HCT116 (cell line): ENCODE data around the gene GSK3A. TPM values are rescaled to one million over a fixed set of nuclear protein-coding genes. Genes with fewer than 3 reads are reported as not detected.

Experiments
- ATAC-seq: fragments of 200-7000 bp; cut with Tn5 transposase; 2 replicates; pipeline ENCODE4 v1.9.1; 2020; ENCODE audit warnings: mild to moderate bottlenecking, moderate library complexity
- BruUV-seq: library from RNA; stranded (reverse); fragments of 400-500 nt; replicated peaks from 2 replicates; lab custom pipeline; 2021; lab: Mats Ljungman, UMichigan
- CTCF ChIA-PET: fragments of 300-600 bp; sonication (Branson Sonifier 250); formaldehyde crosslinking; loops from one replicate; lab custom pipeline; 2021; ENCODE audit warnings: antibody characterized with exemption; lab: Charles Lee
- POLR2A ChIA-PET: fragments of 300-600, 350-600 bp; sonication (Branson Sonifier 250); formaldehyde crosslinking; loops from one replicate; lab custom pipeline; 2021; ENCODE audit warnings: antibody characterized with exemption; lab: Charles Lee
- RAD21 ChIA-PET, 2 experiments: fragments of 300-600 bp; sonication (Branson Sonifier 250); formaldehyde crosslinking; loops; one replicate each; lab custom pipeline; 2023; ENCODE audit warnings: low total read pairs in 2 of 2; ENCODE audit not compliant: uncharacterized antibody in 2 of 2, unreplicated experiment in 2 of 2, low non-redundant PET in 1 of 2; lab: Charles Lee
- DNase-seq: peaks from one replicate; pipeline ENCODE4 v3.0.0-alpha.2; 2010; ENCODE audit warnings: low read depth, low spot score
- H2AFZ ChIP-seq: fragments of 200-600 bp; shearing (Covaris generic), sonication (generic); 2 replicates; pipeline ENCODE4 v1.6.1; 2017; ENCODE audit warnings: low read depth, mixed run types, mixed read lengths, antibody characterized with exemption, low read length; ENCODE audit not compliant: poor library complexity, severe bottlenecking
- H3K27ac ChIP-seq: 2 replicates; pipeline ENCODE4 v1.5.1; 2012; ENCODE audit warnings: low read depth, low read length
- H3K27me3 ChIP-seq: fragments of 200-600 bp; sonication (generic); 2 replicates; pipeline ENCODE4 v1.6.1; 2016; ENCODE audit warnings: mixed run types, low read length, mixed read lengths; ENCODE audit not compliant: insufficient read depth
- H3K36me3 ChIP-seq, 2 experiments: fragments of 200-500 bp in 1 of 2; fragments of 200-600 bp in 1 of 2; sonication (Bioruptor generic) in 1 of 2; sonication (generic) in 1 of 2; 2 replicates each; pipeline versions ENCODE4 v1.5.1 to v1.6.1; 2014 to 2016; ENCODE audit warnings: low read length in 2 of 2, inconsistent platforms in 1 of 2, mixed read lengths in 1 of 2, mixed run types in 1 of 2; ENCODE audit not compliant: insufficient read depth in 2 of 2, control insufficient read depth in 1 of 2
- H3K4me1 ChIP-seq, 2 experiments: fragments of 200-600 bp in 1 of 2; sonication (generic) in 1 of 2; 2 replicates each; pipeline versions ENCODE4 v1.5.1 to v1.6.1; 2012 to 2017; ENCODE audit warnings: low read length in 2 of 2, inconsistent platforms in 1 of 2, mild to moderate bottlenecking in 1 of 2, mixed read lengths in 1 of 2, mixed run types in 1 of 2, moderate library complexity in 1 of 2; ENCODE audit not compliant: insufficient read depth in 2 of 2, control insufficient read depth in 1 of 2
- H3K4me2 ChIP-seq: fragments of 200-600 bp; sonication (generic); 2 replicates; pipeline ENCODE4 v1.6.1; 2017; ENCODE audit warnings: mixed run types, low read length, mixed read lengths
- H3K4me3 ChIP-seq, 2 experiments: fragments of 200-600 bp in 1 of 2; sonication (generic) in 1 of 2; replicated peaks in 1 of 2; 2 replicates each; pipeline ENCODE4 v1.5.1; 2011 to 2016; ENCODE audit warnings: low read length in 2 of 2, control low read depth in 1 of 2, low read depth in 1 of 2, mild to moderate bottlenecking in 1 of 2, mixed read lengths in 1 of 2, mixed run types in 1 of 2
- H3K79me2 ChIP-seq: fragments of 200-600 bp; sonication (generic); 2 replicates; pipeline ENCODE4 v1.6.1; 2017; ENCODE audit warnings: mild to moderate bottlenecking, mixed run types, low read length, moderate library complexity, mixed read lengths; ENCODE audit not compliant: insufficient read depth
- H3K9ac ChIP-seq: fragments of 200-600 bp; sonication (generic); 2 replicates; pipeline ENCODE4 v1.6.1; 2016; ENCODE audit warnings: low read length, mixed read lengths
- H3K9me2 ChIP-seq: fragments of 200-600 bp; sonication (generic), shearing (Covaris generic); 2 replicates; pipeline ENCODE4 v1.6.1; 2017; ENCODE audit warnings: mixed run types, mild to moderate bottlenecking, moderate library complexity; ENCODE audit not compliant: insufficient read depth
- H3K9me3 ChIP-seq, 2 experiments: fragments of 200-500 bp in 1 of 2; fragments of 200-600 bp in 1 of 2; sonication (Bioruptor generic) in 1 of 2; sonication (generic) in 1 of 2; 2 replicates each; pipeline ENCODE4 v1.6.1; 2014 to 2017; ENCODE audit warnings: low read length in 2 of 2, mixed read lengths in 2 of 2, inconsistent platforms in 1 of 2, low read depth in 1 of 2, mild to moderate bottlenecking in 1 of 2, mixed run types in 1 of 2, moderate library complexity in 1 of 2; ENCODE audit not compliant: control insufficient read depth in 1 of 2, insufficient read depth in 1 of 2
- H4K20me1 ChIP-seq: fragments of 200-600 bp; sonication (generic), shearing (Covaris generic); 2 replicates; pipeline ENCODE4 v1.6.1; 2017; ENCODE audit warnings: mixed run types, mild to moderate bottlenecking, moderate library complexity; ENCODE audit not compliant: insufficient read depth
- CBX3 ChIP-seq: IDR thresholded peaks from 2 replicates; pipeline ENCODE4 v1.6.1; 2012; ENCODE audit warnings: low read depth
- CEBPB ChIP-seq: IDR thresholded peaks from 2 replicates; pipeline ENCODE4 v1.6.1; 2012; ENCODE audit warnings: low read depth
- ELF1 ChIP-seq: IDR thresholded peaks from 2 replicates; pipeline ENCODE4 v1.6.1; 2012; ENCODE audit warnings: low read depth, borderline replicate concordance
- EZH2 ChIP-seq: fragments of 200-600 bp; sonication (generic); IDR thresholded peaks from 2 replicates; pipeline ENCODE4 v1.6.1; 2017; ENCODE audit warnings: antibody characterized with exemption, mixed run types
- EZH2phosphoT487 ChIP-seq: fragments of 200-600 bp; IDR thresholded peaks from 2 replicates; pipeline ENCODE4 v1.6.1; 2018; ENCODE audit warnings: antibody characterized with exemption, borderline replicate concordance
- FOSL1 ChIP-seq: IDR thresholded peaks from 2 replicates; pipeline ENCODE4 v1.6.1; 2012; ENCODE audit warnings: low read depth
- JUND ChIP-seq: IDR thresholded peaks from 2 replicates; pipeline ENCODE4 v1.6.1; 2012
- POLR2A ChIP-seq: IDR thresholded peaks from 2 replicates; pipeline ENCODE4 v1.7.0; 2011; ENCODE audit warnings: borderline replicate concordance; ENCODE audit not compliant: insufficient read depth, insufficient read length; ENCODE audit errors: extremely low read depth
- SIN3A ChIP-seq: IDR thresholded peaks from 2 replicates; pipeline ENCODE4 v1.6.1; 2012; ENCODE audit warnings: low read depth
- SRF ChIP-seq: IDR thresholded peaks from 2 replicates; pipeline ENCODE4 v1.6.1; 2012; ENCODE audit warnings: low read depth
- TCF7L2 ChIP-seq: IDR thresholded peaks from 2 replicates; pipeline ENCODE4 v1.7.0; 2011; ENCODE audit warnings: borderline replicate concordance, inconsistent platforms; ENCODE audit not compliant: insufficient read depth, insufficient read length; ENCODE audit errors: extremely low read depth
- YY1 ChIP-seq: IDR thresholded peaks from 2 replicates; pipeline ENCODE4 v1.6.1; 2011; ENCODE audit warnings: low read length, low read depth, moderate library complexity, mild to moderate bottlenecking; ENCODE audit not compliant: insufficient replicate concordance; ENCODE audit errors: extremely low read depth
- ZNF274 ChIP-seq: fragments of 200-500 bp; sonication (Bioruptor generic); IDR thresholded peaks from 2 replicates; pipeline ENCODE4 v1.6.1; 2014; ENCODE audit warnings: mild to moderate bottlenecking, low read depth, low read length, inconsistent platforms
- intact Hi-C: fragments of 100-400 bp; cut with micrococcal nuclease; formaldehyde crosslinking; loops from 2 replicates; pipeline ENCODE4 v1.10.0; 2022
- total RNA-seq: library from RNA; stranded (reverse); gene quantifications from one replicate; pipeline ENCODE4 v1.2.1, GENCODE V29; 2021; ENCODE audit not compliant: unreplicated experiment
- TF ChIP-seq, protein P1 (sequence below): IDR thresholded peaks from 2 replicates; pipeline ENCODE4 v1.6.1; 2012; ENCODE audit warnings: low read depth
- TF ChIP-seq, protein P2 (sequence below), 3 experiments: fragments of 200-600 bp in 1 of 3; sonication (generic) in 1 of 3; IDR thresholded peaks in 2 of 3; conservative IDR thresholded peaks in 1 of 3; 2 replicates each; pipeline ENCODE4 v1.5.1; 2012 to 2017; ENCODE audit warnings: low read depth in 2 of 3, low read length in 2 of 3, antibody characterized with exemption in 1 of 3, borderline replicate concordance in 1 of 3, control low read depth in 1 of 3, mild to moderate bottlenecking in 1 of 3, mixed read lengths in 1 of 3, mixed run types in 1 of 3, moderate library complexity in 1 of 3; ENCODE audit not compliant: insufficient read depth in 1 of 3
- TF ChIP-seq, protein P3 (sequence below): IDR thresholded peaks from 2 replicates; pipeline ENCODE4 v1.6.1; 2012
- TF ChIP-seq, protein P4 (sequence below): IDR thresholded peaks from 2 replicates; pipeline ENCODE4 v1.6.1; 2011; ENCODE audit warnings: mild to moderate bottlenecking, low read length, moderate library complexity; ENCODE audit not compliant: insufficient replicate concordance; ENCODE audit errors: extremely low read depth

GSK3A gene
- total RNA-seq, 1 experiment from 2014 or later = 57.2 TPM

DNA sequence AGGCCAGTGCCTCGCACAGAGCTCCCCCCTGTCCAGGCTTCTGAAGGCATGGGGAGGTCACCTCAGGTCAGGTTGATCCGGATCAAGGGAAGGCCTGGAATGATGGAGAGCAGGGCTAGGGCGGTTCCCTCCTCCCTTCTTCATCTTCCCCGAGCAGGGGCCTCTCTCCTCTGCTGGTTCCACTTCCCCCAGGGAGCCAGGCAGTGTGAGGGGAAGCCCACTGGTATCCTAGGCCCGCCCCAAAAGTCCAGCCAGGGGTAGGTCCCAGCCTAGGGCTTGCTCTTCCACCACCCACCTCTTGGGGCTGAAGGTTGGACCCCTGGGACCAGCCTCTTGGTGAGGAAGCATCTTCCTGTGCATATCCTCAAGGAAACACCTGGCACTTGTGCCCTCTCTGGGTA is 43.1 kb upstream of the GSK3A start:
- TF ChIP-seq, protein P1, sequence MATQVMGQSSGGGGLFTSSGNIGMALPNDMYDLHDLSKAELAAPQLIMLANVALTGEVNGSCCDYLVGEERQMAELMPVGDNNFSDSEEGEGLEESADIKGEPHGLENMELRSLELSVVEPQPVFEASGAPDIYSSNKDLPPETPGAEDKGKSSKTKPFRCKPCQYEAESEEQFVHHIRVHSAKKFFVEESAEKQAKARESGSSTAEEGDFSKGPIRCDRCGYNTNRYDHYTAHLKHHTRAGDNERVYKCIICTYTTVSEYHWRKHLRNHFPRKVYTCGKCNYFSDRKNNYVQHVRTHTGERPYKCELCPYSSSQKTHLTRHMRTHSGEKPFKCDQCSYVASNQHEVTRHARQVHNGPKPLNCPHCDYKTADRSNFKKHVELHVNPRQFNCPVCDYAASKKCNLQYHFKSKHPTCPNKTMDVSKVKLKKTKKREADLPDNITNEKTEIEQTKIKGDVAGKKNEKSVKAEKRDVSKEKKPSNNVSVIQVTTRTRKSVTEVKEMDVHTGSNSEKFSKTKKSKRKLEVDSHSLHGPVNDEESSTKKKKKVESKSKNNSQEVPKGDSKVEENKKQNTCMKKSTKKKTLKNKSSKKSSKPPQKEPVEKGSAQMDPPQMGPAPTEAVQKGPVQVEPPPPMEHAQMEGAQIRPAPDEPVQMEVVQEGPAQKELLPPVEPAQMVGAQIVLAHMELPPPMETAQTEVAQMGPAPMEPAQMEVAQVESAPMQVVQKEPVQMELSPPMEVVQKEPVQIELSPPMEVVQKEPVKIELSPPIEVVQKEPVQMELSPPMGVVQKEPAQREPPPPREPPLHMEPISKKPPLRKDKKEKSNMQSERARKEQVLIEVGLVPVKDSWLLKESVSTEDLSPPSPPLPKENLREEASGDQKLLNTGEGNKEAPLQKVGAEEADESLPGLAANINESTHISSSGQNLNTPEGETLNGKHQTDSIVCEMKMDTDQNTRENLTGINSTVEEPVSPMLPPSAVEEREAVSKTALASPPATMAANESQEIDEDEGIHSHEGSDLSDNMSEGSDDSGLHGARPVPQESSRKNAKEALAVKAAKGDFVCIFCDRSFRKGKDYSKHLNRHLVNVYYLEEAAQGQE = no peak
- TF ChIP-seq EZH2phosphoT487 (no peak), ZNF274 (no peak), FOSL1 (no peak), POLR2A (no peak), SRF (no peak), CBX3 (no peak), TCF7L2 (no peak), JUND (no peak), ELF1 (no peak), EZH2 (no peak), YY1 (no peak), SIN3A (no peak), CEBPB (no peak)
- TF ChIP-seq, protein P2, sequence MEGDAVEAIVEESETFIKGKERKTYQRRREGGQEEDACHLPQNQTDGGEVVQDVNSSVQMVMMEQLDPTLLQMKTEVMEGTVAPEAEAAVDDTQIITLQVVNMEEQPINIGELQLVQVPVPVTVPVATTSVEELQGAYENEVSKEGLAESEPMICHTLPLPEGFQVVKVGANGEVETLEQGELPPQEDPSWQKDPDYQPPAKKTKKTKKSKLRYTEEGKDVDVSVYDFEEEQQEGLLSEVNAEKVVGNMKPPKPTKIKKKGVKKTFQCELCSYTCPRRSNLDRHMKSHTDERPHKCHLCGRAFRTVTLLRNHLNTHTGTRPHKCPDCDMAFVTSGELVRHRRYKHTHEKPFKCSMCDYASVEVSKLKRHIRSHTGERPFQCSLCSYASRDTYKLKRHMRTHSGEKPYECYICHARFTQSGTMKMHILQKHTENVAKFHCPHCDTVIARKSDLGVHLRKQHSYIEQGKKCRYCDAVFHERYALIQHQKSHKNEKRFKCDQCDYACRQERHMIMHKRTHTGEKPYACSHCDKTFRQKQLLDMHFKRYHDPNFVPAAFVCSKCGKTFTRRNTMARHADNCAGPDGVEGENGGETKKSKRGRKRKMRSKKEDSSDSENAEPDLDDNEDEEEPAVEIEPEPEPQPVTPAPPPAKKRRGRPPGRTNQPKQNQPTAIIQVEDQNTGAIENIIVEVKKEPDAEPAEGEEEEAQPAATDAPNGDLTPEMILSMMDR (IDR thresholded peaks at IDR 0.05 in 2 of 3, conservative IDR thresholded peaks at IDR 0.05 in 1 of 3; ENCODE audit: borderline replicate concordance in 1 of 3, insufficient read depth in 1 of 3, low read depth in 2 of 3, low read length in 2 of 3) = no peak
- TF ChIP-seq, protein P3, sequence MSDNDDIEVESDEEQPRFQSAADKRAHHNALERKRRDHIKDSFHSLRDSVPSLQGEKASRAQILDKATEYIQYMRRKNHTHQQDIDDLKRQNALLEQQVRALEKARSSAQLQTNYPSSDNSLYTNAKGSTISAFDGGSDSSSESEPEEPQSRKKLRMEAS = no peak
- TF ChIP-seq, protein P4, sequence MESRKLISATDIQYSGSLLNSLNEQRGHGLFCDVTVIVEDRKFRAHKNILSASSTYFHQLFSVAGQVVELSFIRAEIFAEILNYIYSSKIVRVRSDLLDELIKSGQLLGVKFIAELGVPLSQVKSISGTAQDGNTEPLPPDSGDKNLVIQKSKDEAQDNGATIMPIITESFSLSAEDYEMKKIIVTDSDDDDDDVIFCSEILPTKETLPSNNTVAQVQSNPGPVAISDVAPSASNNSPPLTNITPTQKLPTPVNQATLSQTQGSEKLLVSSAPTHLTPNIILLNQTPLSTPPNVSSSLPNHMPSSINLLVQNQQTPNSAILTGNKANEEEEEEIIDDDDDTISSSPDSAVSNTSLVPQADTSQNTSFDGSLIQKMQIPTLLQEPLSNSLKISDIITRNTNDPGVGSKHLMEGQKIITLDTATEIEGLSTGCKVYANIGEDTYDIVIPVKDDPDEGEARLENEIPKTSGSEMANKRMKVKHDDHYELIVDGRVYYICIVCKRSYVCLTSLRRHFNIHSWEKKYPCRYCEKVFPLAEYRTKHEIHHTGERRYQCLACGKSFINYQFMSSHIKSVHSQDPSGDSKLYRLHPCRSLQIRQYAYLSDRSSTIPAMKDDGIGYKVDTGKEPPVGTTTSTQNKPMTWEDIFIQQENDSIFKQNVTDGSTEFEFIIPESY = no peak
- H3K4me3 ChIP-seq = peak overlapping the region in 1 of 2 experiments; percentile 68; a peak in 2 of 4 replicates

More for the DNA sequence above, 43.1 kb upstream of the GSK3A start:
- Histone ChIP-seq H2AFZ (no peak overlapping the region), H3K79me2 (peaks cover 18% of the 10 kb centered on the region; the same call in 1 of the 2 replicates), H3K36me3 (peaks cover 9 to 20% of the 10 kb centered on the region in 2 experiments), H3K4me1 (peaks cover 29 to 53% of the 10 kb centered on the region in 2 experiments), H3K27me3 (no peaks in the 10 kb centered on the region), H4K20me1 (no peaks in the 10 kb centered on the region), H3K27ac (no peak overlapping the region; the same call in 1 of the 2 replicates), H3K9ac (peak overlapping the region; percentile 66; the same call in 1 of the 2 replicates), H3K9me3 (no peaks in the 10 kb centered on the region), H3K9me2 (no peaks in the 10 kb centered on the region), H3K4me2 (peak overlapping the region; percentile 94)
- ATAC-seq (no peak), DNase-seq (no peak)
- intact Hi-C loops = no loop called here
- BruUV-seq = no TSS peak
- RAD21 ChIA-PET = no interaction called here
- POLR2A ChIA-PET = no interaction called here
- CTCF ChIA-PET = no interaction called here
